NB4 (cell line): Measurements from ENCODE around the gene SRSF4.

Source experiments
- DNase-seq: peaks from one replicate; pipeline ENCODE4 v3.0.0; 2010; ENCODE audit warnings: low read depth
- H3K4me3 ChIP-seq: one replicate; pipeline ENCODE4 v1.5.1; 2011; ENCODE audit warnings: mild to moderate bottlenecking, low read depth, low read length, moderate library complexity
- CTCF ChIP-seq: IDR thresholded peaks from one replicate; pipeline ENCODE4 v1.5.1; 2012; ENCODE audit warnings: low read depth, low read length
- MYC ChIP-seq: IDR thresholded peaks from 2 replicates; pipeline ENCODE4 v1.6.1; 2011; ENCODE audit warnings: low read depth, low read length
- POLR2A ChIP-seq: IDR thresholded peaks from 2 replicates; pipeline ENCODE4 v1.6.1; 2011; ENCODE audit warnings: mild to moderate bottlenecking; ENCODE audit not compliant: insufficient read length; ENCODE audit errors: extremely low read depth
- TF ChIP-seq, protein P1 (sequence below): IDR thresholded peaks from 2 replicates; pipeline ENCODE4 v1.6.1; 2011; ENCODE audit warnings: low read depth, low read length

Gene SRSF4

DNA sequence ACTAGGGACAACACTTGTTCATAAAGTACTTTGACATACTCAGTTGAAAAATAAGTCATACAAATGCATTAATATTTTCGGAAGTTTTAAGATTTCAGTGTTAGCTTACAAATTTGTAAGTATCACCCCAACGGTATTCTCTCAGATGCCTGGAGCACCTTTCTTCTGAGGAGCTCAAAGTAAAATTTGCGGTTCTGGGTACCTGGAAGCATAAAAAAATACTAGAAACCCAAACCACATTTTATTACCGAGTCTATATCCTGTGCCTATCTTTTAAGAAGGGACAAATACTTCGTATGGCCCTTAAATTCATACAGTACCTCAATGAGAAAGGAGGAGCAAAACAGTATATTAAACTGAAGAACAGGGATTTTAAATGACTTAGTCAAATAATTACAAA, 10.2 kb downstream of the SRSF4 start:
- DNase-seq = no peak
- no peak overlapping the region for H3K4me3 ChIP-seq
- no peak for TF ChIP-seq CTCF
- TF ChIP-seq, protein P1, sequence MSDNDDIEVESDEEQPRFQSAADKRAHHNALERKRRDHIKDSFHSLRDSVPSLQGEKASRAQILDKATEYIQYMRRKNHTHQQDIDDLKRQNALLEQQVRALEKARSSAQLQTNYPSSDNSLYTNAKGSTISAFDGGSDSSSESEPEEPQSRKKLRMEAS = no peak
- TF ChIP-seq POLR2A = no peak
- TF ChIP-seq MYC = no peak

DNA sequence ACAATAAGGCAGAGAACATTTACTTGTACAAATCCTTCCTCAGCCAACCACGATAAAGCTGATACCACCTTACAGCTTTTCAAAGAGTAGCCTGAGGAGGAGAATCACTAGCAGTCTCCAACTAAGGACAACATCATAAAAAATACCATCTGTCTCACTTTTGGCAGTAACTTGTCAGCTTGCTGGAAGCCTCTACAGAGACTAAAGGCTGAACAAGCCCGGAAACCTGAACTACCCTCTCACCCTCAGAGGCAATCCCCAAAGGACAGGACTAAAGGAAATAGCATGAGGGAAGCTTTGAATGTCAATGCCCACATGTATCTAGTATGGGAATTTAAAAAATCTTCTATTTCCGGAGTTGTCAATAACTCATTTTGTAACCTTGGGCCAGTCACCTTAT, 10.6 kb downstream of the SRSF4 start:
- peak; percentile 30 for DNase-seq
- TF ChIP-seq CTCF (no peak), MYC (no peak), POLR2A (no peak)
- TF ChIP-seq, protein P1 = no peak
- H3K4me3 ChIP-seq = no peak overlapping the region

- no peak for DNase-seq
These were observed 11.7 kb downstream of the SRSF4 start for GRCh38 chr1:29169976-29170375.

GRCh38 chr1:29167904-29168303, 13.8 kb downstream of the SRSF4 start:
- DNase-seq = no peak
- H3K4me3 ChIP-seq = no peak overlapping the region
- TF ChIP-seq POLR2A (no peak), CTCF (no peak), MYC (no peak)
- TF ChIP-seq, protein P1 = no peak

More at GRCh38 chr1:29169976-29170375, 11.7 kb downstream of the SRSF4 start:
- TF ChIP-seq CTCF (no peak), POLR2A (no peak), MYC (no peak)
- H3K4me3 ChIP-seq = no peak overlapping the region

DNA sequence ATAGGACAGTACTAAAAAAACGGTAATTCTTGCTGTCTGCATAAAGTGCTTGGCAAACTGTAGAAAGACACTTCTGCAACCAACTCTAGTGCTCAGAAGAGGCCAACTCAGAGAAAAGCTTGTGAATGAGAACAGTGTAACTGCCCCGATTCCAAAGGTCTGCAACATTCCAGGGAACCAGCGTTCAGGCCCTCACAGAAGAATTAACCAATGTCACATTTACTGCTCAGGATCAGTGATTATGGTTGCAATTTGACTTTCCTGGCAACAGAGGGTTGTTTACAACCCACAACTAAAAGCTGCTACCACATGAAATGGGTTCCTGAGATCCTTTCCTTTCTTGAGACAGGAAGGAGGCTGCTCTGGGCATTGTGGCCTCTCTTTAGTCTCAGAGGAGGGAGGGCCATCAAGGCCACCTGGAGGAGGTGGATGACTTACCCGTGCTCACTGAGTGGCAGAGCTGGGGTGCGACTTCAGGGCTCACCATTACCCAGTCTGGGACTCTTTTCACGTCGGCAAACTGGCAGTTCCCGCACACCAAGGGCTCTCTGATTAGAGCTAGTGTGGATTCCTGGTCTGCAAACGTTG, 15.3 kb downstream of the SRSF4 start:
- TF ChIP-seq POLR2A (no peak), MYC (no peak), CTCF (no peak)
- TF ChIP-seq, protein P1 = no peak
- H3K4me3 ChIP-seq = no peak overlapping the region
- no peak for DNase-seq

DNA sequence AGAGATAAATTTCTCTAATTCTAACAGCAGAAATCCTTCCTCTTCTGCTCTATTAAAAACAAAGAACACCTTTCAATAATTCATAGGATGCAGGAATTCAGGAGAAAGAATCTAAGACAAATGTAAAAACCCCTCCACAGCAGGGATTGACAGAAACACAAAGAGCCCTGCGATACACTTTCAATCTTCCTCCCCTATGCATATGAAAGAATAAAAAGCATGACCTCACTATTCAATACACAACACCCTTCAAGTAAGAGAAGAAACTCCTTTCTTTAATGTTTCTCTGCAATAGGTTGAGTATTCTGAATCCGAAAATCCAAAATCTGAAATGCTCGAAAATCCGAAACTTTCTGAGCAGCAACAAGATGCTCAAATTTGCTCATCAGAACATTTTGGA, 17.1 kb downstream of the SRSF4 start:
- DNase-seq = no peak
- no peak for TF ChIP-seq POLR2A
- TF ChIP-seq, protein P1 = no peak
- TF ChIP-seq CTCF = no peak
- TF ChIP-seq MYC = no peak
- no peak overlapping the region for H3K4me3 ChIP-seq
